H1 (cell line): Measurements from ENCODE around the gene DAZAP1.

Experiments
- POLR2A ChIP-seq, 2 experiments: IDR thresholded peaks; 1 replicate in 1 of 2; 2 replicates in 1 of 2; pipeline ENCODE4 v1.6.1; 2011; ENCODE audit warnings: low read depth in 2 of 2, low read length in 2 of 2, mild to moderate bottlenecking in 2 of 2; ENCODE audit errors: control extremely low read depth in 1 of 2
- TAF7 ChIP-seq: optimal IDR thresholded peaks from 2 replicates; pipeline ENCODE3; 2011; ENCODE audit warnings: low read depth, mild to moderate bottlenecking, inconsistent platforms, low read length, moderate library complexity, borderline replicate concordance
- TCF12 ChIP-seq: IDR thresholded peaks from 2 replicates; pipeline ENCODE4 v1.6.1; 2011; ENCODE audit warnings: low read depth, mild to moderate bottlenecking, low read length
- TEAD4 ChIP-seq: IDR thresholded peaks from 2 replicates; pipeline ENCODE4 v1.6.1; 2012; ENCODE audit warnings: low read depth, low read length, inconsistent platforms, mixed read lengths
- YY1 ChIP-seq: IDR thresholded peaks from 2 replicates; pipeline ENCODE4 v1.6.1; 2011; ENCODE audit warnings: low read depth, mild to moderate bottlenecking, low read length

DNA sequence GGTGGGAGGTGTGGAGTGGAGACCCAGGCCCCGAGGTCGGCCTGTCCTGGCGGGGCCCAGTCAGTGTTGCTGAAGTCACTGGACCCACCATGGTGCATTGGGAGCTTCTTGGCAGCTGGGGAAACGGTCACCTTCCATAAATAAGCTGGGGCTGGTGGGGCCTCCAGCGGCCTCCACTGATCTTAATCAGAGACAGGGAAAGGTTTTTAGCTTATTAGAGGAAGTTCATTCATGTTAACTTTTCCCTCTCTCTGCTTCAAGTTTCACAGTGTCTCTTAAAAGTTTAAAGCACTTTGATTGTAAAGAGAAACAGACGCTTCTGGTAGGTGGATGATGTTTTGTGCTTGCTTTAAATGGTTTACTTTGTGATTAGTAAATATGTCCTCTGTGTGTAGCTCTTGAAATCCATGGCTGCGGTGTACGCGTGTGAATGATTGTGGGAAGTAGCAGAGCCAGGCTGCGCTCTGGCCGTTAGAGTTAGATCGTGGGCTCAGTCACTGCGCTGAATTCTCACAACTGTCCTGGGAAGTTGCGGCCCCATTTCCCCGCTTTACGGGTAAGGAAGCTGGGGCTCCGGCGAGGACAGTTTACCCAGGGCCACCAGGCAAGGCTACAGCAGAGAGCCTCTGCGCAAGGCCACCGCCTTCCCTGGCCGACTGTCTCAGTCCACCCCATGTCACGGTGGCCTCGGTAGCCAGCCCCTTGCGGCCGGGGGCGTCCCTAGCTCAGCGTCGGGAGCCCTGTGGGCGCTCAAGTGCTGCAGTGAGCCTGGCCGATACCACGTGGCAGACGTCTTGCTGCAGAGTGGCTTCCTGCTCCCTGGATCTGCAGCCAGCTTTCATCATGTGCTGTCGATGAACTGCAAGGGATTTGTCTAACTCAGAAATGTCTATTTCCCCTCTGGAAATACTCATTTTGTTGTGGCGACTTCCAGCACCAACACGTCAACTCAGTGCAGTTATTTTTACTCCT, 40.2 kb upstream of the DAZAP1 start:
- TF ChIP-seq POLR2A (IDR thresholded peaks at IDR 0.05; ENCODE audit: control extremely low read depth in 1 of 2, low read depth in 2 of 2, low read length in 2 of 2) (no peak), TEAD4 (no peak), YY1 (no peak), TCF12 (no peak), TAF7 (no peak)
